Measurements from ENCODE around the gene WSCD2.

Gene WSCD2

DNA sequence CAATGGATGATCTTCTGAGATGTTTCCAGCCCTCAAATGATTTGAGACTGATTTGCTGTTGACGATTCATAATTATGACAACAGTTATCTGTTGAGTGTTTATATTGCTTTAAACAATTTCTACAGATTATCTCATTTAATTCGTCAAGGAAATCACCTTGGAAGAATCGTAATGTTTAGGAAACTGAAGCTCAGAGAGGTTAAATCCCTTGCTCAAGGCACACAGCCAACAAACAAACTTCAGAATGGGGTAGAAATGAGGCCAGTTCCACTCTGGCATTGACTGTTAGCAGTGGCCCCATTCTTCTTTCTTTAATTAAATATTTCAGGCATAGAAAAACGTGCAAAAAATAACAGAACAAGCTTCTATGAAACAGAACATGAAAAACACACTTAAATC is 4.0 kb upstream of the WSCD2 start:
- no peak for TF ChIP-seq CTCF (IDR thresholded peaks at IDR 0.05; ENCODE audit: insufficient read depth, low read depth, low read length, missing control alignments)
- DNase-seq (ENCODE audit: low read depth), result no peak
- no peak overlapping the region for H3K4me3 ChIP-seq (ENCODE audit: low read depth, low read length)

- no peak overlapping the region for H3K4me3 ChIP-seq (ENCODE audit: low read depth, low read length)
- no peak for DNase-seq (ENCODE audit: low read depth)
- no peak for TF ChIP-seq CTCF (IDR thresholded peaks at IDR 0.05; ENCODE audit: insufficient read depth, low read depth, low read length, missing control alignments)
Observed at GRCh38 chr12:108126212-108126611, 2.9 kb upstream of the WSCD2 start.

DNA sequence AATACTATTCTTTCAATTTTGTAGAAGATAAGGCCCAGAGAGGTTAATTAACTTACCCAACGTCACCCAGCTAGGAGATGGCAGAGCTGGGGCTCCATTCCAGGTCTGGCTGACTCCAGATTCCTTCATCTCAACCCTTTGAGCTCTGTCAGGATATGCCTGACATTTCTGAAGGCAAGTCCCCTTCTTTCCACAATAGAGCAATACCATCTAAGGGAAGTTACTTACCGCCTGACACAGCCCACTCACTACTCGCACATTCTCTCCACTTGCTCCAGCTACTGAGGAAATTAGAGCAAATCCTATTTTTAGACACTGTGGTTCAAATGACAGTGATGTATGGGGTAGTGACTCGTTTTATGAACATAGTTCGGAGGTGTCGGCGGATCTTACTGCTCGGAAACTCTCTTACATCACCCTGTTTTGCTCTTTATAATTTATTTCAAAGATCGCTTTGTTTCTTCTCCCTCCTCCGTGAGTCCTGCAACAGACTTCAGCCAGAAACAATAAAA is 2.0 kb upstream of the WSCD2 start:
- H3K4me3 ChIP-seq (ENCODE audit: low read depth, low read length), result no peak overlapping the region
- TF ChIP-seq CTCF (IDR thresholded peaks at IDR 0.05; ENCODE audit: insufficient read depth, low read depth, low read length, missing control alignments), result no peak
- DNase-seq (ENCODE audit: low read depth), result no peak

DNA sequence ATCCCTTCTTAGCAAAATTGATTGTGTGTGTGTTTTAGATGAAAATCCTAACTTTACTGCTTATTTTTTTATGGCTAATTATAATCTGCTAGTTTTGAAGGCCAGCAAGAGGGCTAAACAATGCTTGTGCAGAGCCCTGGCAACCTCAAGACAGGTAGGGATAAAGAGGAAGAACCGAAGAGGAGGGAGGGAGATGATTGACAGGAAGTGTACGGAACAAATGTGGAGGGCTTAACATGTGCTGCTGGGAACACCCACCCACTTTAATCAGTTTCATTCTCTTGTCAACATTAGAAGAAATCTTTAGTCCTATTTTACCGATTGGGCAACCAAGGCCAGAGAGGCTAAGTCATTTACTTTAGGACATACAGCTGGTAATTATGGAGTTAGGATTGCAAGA is 1.4 kb upstream of the WSCD2 start:
- TF ChIP-seq CTCF (IDR thresholded peaks at IDR 0.05; ENCODE audit: insufficient read depth, low read depth, low read length, missing control alignments), result no peak
- no peak for DNase-seq (ENCODE audit: low read depth)
- H3K4me3 ChIP-seq (ENCODE audit: low read depth, low read length), result no peak overlapping the region

DNA sequence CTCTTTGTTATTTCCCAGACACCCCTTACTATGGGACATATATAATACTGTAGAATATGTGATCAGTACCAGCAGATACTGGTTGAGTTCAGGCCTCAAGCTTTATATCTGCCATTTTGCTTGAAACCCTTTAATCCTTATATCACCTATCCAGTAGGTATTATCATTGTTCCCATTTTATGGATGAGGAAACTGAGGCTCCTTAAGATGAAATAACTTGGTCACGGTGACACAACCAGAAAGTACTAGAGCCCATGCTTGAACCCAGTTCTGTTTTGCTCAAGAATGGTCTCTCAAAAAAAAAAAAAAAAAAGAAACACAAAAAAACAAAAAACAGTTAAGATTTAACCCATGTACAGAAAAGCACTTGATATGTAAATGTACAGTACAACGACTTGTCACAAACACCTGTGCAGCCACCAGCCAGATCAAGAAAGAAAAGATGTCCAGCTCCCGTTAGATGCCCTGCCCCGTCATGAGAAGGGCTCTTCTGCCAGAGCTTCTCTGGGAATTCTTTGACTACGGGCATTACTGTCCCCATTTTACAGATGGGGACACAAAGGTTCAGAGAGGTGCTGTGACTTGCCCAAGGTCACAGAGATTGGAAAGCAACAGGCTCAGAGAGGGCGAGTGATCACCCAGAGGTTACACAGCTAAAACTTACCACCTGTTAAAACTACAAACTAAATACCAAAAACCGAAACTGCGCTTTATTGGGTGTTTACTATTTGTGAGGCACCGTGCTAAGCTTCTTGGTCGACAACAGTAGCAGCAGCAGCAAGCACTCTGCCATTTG is 669 bp upstream of the WSCD2 start:
- H3K4me3 ChIP-seq (ENCODE audit: low read depth, low read length), result no peak overlapping the region
- no peak for TF ChIP-seq CTCF (IDR thresholded peaks at IDR 0.05; ENCODE audit: insufficient read depth, low read depth, low read length, missing control alignments)
- no peak for DNase-seq (ENCODE audit: low read depth)

DNA sequence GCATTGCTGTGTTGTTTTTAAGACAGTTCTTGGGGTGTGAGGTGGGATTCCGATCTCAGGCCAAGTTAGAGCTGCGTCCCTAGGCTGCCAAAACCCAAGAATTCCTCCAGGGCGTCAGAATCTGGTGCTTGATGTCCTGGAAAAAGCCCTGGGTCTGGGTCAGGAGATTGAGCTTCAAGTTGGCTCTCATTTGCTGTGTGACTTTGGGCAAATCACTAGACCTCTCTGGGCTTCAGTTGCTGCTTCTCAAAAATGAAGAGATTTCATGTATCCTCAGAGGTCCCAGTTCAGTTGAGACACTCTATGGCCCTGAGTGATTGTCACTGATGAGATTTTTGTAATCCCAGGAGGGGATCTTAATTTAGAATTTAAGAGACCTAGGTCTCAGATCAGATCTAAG is 1.9 kb downstream of the WSCD2 start:
- no peak overlapping the region for H3K4me3 ChIP-seq (ENCODE audit: low read depth, low read length)
- DNase-seq (ENCODE audit: low read depth), result no peak
- TF ChIP-seq CTCF (IDR thresholded peaks at IDR 0.05; ENCODE audit: insufficient read depth, low read depth, low read length, missing control alignments), result no peak

- TF ChIP-seq CTCF (IDR thresholded peaks at IDR 0.05; ENCODE audit: insufficient read depth, low read depth, low read length, missing control alignments), result no peak
- no peak overlapping the region for H3K4me3 ChIP-seq (ENCODE audit: low read depth, low read length)
- no peak for DNase-seq (ENCODE audit: low read depth)
Observed at GRCh38 chr12:108131657-108132126, 2.6 kb downstream of the WSCD2 start.

Measured in GM12865 (cell line).